ENCODE measurements around the gene UPK1B.

UPK1B gene

DNA sequence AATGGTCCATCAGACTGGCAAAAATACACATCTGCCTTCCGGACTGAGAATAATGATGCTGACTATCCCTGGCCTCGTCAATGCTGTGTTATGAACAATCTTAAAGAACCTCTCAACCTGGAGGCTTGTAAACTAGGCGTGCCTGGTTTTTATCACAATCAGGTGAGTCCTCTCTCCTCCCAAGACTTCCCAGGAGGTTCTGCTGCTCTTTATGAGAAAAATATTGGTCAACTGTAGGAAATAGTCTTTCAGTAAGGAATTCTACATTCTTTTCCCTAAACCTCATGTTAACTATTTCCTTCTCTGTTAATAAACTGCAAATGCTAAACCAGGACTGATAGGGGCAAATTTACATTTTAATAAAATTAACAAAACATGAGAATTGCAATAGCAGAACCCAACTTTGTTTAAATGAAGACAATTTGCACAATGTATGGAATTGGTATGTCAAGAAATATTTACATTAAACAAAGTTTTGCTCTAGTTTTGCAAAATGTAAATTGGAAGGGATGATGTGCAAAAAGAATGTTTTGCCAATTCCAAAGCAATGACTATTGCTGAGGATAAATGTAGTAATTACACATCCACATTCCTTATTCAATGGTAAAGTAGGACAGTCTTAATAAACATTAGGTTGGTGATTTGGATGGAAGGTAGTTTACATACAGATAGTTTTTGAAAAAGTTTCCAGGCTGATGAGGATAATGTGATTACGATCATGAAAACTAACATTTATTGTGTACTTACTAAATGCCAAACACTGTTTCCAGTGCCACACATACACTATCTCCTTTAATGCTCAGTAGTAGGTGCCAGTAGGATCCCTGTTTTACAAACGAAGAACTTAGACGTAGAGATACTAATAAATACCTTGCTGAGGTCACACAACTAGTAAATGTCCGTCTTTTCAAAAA is 21.1 kb downstream of the UPK1B start:
- no peak for DNase-seq (ENCODE audit: low read depth)
- H3K4me3 ChIP-seq (ENCODE audit: low read depth, low read length), result no peak overlapping the region
- TF ChIP-seq, protein P1, sequence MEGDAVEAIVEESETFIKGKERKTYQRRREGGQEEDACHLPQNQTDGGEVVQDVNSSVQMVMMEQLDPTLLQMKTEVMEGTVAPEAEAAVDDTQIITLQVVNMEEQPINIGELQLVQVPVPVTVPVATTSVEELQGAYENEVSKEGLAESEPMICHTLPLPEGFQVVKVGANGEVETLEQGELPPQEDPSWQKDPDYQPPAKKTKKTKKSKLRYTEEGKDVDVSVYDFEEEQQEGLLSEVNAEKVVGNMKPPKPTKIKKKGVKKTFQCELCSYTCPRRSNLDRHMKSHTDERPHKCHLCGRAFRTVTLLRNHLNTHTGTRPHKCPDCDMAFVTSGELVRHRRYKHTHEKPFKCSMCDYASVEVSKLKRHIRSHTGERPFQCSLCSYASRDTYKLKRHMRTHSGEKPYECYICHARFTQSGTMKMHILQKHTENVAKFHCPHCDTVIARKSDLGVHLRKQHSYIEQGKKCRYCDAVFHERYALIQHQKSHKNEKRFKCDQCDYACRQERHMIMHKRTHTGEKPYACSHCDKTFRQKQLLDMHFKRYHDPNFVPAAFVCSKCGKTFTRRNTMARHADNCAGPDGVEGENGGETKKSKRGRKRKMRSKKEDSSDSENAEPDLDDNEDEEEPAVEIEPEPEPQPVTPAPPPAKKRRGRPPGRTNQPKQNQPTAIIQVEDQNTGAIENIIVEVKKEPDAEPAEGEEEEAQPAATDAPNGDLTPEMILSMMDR (IDR thresholded peaks at IDR 0.05; ENCODE audit: control insufficient read depth, extremely low read depth, insufficient read depth), result no peak

DNA sequence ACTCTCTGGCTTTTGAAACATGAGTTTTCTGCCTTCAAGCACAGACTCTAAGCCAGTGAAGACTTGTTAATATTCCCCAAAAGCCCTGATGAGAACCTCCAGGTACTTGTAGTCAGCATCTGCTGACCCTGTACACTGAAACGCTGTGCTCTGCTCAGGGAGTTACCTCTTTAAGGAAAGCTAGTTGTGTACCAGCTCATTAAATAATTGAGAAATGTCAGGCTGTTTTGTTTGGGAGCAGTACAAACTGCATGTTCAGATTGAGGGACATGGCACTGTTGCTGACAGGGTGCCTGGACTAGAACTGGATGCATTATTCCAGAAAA is 21.7 kb downstream of the UPK1B start:
- TF ChIP-seq, protein P1 (IDR thresholded peaks at IDR 0.05; ENCODE audit: control insufficient read depth, extremely low read depth, insufficient read depth), result no peak
- no peak for DNase-seq (ENCODE audit: low read depth)
- H3K4me3 ChIP-seq (ENCODE audit: low read depth, low read length), result no peak overlapping the region

DNA sequence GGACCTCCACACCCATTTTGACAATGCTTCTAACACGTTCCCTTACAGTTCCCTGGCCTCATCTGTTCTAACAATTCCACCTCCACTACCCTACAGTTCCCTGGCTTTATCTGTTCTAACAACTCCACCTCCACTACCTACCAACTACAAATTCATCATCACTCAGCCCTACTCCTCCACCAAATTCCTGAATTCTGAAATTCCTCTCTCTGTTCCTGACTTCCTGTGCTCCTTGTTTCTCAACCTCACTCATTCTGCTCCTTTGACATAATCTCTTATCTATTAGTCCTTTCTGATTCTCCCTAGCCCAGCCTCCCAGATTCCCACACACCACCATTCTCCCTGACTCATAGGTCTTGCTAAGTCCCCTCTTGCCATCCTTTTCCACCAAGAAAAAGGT is 22.5 kb downstream of the UPK1B start:
- TF ChIP-seq, protein P1 (IDR thresholded peaks at IDR 0.05; ENCODE audit: control insufficient read depth, extremely low read depth, insufficient read depth), result no peak
- no peak for DNase-seq (ENCODE audit: low read depth)
- no peak overlapping the region for H3K4me3 ChIP-seq (ENCODE audit: low read depth, low read length)

DNA sequence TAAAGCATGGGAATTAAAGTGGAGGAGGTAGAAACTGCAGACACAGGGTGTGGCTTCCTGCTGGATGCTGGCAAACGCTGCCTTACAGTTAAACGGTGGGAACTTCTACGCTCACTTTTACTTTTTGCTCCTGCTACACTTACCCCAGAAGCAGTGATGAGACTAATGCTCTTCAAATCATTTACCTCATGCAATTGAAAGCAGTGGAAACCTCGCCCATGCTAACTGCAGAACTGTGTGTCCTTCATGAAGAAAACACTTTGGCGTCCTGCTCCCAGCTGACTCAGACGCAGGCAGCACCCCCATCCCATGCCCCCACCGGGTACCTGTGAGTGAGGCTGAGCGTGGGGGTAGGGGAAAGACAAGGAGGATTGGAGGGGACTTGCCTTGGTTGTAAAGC is 31.8 kb downstream of the UPK1B start:
- H3K4me3 ChIP-seq (ENCODE audit: low read depth, low read length), result no peak overlapping the region
- no peak for DNase-seq (ENCODE audit: low read depth)
- TF ChIP-seq, protein P1 (IDR thresholded peaks at IDR 0.05; ENCODE audit: control insufficient read depth, extremely low read depth, insufficient read depth), result no peak

DNA sequence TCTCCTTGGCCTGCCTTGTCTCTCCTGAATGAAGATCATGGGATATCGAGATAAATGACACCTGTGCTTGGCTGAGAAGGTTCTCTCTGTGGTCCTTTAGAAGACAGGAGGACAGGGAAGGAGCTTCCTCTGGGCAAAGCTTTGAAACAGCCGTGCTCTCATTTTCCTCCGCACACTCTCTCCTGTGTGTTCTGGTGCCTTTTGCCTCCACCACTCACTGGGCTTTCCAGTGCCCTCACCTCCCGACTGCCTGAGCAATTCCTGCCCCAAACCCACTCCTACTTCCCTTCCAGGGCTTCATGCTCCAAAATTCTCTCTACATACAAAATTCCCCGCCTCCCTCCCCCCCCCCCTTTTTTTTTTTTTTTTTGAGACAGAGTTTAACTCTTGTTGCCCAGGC is 32.3 kb downstream of the UPK1B start:
- no peak for DNase-seq (ENCODE audit: low read depth)
- TF ChIP-seq, protein P1 (IDR thresholded peaks at IDR 0.05; ENCODE audit: control insufficient read depth, extremely low read depth, insufficient read depth), result no peak
- no peak overlapping the region for H3K4me3 ChIP-seq (ENCODE audit: low read depth, low read length)

DNA sequence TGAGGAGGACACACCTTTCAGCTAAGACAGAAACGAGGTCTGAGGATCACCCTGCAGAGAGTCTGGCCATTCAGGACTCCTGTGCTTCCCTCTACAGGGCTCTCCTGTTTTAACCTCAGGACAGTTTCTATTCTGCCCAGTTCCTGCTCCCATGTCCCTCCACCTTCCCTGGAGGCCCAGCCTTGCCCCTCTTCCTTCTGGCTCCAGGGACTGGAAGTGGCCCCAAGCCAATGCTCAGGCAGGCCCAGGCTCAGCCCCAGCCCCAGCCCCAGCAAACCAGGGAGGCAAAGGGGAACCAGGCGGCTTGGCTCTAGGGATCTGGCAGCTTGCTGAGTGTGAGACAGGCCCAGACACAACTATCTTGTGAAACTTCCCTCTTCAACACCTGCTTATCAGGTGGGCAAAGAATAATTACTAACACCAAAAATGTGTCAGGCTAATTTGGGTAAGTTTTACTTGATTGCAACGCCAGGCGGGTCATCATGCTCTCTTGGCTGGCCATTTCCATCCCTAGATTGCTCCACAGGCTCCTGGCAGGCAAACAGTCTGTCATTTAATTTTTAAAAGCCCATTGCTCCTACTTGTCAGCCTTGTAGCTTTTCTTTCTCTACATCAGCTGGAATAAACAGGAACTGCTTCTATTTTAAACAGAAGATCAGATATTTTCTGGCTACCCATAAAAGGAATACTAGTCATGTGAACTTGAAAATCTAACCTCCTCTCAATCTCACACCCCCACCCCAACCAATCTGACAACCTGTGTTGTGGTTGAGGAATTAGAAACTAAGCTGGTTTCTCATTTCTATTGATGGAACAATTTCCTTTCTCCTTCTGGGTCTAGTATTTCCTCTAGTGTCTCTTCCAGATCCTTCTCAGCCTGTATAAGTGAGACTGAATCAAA is 33.5 kb downstream of the UPK1B start:
- no peak for DNase-seq (ENCODE audit: low read depth)
- H3K4me3 ChIP-seq (ENCODE audit: low read depth, low read length), result no peak overlapping the region
- TF ChIP-seq, protein P1 (IDR thresholded peaks at IDR 0.05; ENCODE audit: control insufficient read depth, extremely low read depth, insufficient read depth), result no peak

All from LNCaP clone FGC (cell line).